NCI-H1694 (cell line): ENCODE measurements around the gene EBLN2.

Source experiments
- DNase-seq: peaks from one replicate; lab custom pipeline; 2025; lab: John Stamatoyannopoulos, UW

The EBLN2 gene

DNA sequence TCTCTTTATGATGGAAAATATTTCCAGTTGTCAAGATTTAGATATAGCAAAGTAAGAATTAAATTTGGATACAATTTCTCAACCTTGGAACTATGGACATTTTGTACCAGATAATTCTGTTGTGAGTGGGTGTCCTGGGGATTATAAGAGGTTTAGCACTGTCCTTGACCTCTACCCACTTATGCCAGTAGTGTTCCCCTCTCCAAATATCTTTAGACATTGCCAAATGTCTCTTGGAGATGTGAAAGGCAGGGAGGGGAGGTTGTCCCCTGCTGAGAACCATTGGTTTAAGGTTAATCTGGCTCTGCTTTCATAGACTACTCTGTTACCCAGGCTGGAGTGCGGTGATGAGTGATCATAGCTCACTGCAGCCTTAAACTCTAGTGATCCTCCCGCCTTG lies at the start of gene EBLN2:
EBLN2 (plus strand) TSS at position 244 of the 400 bp plus-strand sequence. CDS start 423 bp downstream, outside the sequence.
- DNase-seq, result no peak

DNA sequence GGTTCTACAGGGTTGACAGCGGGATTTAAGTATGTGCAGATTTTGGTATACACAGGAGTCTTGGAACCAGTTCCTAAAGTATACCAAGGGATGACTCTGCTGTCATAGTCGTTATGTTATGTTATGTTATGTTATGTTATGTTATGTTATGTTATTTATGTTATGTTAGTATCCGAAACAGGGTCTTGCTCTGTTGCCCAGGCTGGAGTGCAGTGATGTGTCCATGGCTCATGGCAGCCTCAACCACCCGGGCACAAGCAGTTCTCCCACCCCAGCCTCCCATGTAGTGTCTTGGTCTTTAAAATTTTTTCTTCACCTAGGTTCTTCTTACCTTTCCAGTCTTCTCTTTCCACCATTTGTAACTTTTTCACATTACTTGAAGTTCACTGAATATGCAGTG lies 43.2 kb upstream of the EBLN2 start:
- DNase-seq, result no peak

DNA sequence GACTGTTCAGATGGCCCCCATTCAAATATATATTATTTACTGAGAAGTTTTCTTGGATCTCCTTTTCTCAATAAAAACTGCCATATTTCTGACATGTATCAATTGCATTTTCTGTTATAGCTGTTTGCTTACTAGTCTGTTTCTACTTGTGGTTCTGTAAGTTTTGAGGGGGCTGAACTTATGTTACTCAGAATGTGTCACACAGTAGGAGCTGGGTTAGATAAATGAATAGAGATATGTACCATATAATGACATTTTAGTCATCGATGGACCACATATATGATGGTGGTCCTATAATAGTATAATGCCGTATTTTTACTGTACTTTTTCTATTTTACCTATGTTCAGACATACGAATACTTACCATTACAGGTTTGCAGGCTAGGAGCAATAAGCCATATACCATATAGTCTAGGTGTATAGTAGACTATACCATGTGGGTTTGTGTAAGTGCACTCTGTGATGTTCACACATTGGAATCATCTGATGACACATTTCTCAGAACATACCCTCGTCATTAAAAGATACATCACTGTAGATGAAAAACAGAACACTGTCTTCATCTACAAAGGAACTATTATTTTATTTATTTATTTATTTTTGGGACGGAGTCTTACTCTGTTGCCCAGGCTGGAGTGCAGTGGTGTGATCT lies 42.5 kb upstream of the EBLN2 start:
- DNase-seq, result no peak

DNA sequence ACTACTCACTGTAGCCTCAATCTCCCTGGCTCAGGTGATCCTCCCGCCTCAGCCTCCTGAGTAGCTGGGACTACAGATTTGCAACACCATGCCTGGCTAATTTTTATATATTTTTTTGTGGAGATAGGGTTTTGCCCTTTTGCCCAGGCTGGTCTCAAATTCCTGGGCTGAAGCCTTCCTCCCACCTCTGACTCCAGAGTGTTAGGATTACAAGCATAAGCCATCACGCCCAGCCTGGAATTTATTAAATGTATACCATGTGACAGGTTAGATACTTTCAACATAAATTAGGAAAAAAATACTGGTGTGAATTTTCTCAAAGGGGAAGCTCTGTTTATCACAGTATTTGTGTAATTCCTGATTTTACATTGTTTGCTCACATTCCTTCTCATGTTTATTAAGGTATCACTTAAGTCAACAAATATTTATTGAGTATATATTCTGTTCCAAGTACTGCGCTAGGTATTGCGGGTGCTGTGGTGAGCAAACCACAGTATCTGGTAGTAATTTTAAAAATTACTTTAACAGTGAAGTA lies 40.1 kb upstream of the EBLN2 start:
- no peak for DNase-seq

DNA sequence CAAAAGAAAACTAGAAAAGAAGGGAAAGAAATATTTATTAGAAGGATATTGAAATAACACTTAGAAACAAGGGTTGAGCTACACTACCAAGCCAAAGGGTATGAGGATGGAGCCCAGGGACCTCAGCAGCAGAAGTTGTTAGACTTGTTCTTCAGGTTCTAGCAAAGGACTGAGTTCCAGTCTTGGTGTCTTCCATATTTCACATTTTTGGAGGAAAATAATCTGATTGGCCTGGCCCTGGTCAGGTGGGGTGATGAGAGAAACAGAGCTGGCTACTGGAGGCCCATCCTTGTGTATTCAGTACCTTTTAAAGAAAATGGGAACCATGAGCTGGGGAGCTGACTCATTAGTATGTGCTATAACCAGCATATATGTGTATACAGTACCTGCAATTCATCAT lies 36.6 kb upstream of the EBLN2 start:
- no peak for DNase-seq

DNA sequence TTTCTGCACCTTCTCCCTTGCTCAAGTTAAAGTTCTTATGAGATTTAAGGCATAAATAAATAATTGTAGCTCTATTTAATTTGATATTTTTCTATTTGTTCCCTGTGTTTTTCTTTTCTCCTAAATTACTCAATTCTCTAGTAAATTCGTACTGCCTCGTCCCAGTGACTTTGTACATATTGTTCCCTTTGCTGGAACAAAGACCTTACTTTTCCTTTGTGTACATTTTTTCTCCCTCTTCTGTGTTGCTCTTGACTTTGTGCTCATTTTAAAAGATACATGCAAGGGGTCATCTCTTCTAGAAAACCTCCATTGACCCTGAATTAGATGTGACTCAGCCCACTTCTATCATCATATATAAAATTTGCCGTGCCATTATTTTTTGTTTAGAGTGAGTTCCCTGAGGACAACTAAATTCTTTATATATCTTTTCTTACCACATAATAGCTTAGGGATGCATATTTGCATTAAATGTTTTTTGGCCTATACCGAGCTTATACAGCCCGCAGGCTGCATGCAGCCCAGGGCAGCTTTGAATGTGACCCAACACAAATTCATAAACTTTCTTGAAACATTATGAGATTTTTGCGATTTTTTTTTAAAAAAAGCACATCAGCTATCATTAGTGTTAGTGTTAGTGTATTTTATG lies 35.2 kb upstream of the EBLN2 start:
- no peak for DNase-seq

DNA sequence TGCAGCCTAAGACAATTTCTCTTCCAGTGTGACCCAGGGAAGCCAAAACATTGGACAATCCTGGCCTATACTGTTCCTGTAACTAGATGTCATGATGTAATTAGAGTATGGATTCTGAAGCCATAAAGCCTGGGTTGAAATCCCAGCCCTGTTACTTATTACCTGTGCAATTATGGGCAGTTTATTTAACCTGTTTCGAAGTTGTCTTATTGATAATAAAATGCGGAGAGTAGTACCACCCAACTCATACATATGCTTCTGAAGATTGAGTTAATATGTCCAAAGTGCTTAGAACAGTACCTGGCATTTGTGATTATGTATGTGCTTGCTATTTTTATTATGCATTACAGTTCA lies 34.7 kb upstream of the EBLN2 start:
- DNase-seq, result no peak

DNA sequence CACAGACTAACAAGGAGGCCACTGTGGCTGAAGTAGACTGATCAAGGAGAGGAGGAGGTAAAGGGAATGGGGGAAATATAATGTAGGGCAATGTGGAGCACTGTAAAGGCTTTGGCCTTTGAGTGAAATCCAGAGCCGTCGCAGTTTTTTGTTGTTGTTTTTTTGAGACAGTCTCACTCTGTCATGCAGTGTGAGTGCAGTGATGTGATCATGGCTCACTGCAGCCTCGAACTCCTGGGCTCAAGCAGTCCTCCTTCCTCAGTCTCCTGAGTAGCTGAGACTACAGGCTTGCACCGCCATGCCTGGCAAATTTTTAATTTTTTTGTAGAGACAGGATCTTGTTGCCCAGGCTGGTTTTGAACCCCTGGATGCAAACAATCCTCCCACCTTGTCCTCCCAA lies 32.7 kb upstream of the EBLN2 start:
- DNase-seq, result no peak

DNA sequence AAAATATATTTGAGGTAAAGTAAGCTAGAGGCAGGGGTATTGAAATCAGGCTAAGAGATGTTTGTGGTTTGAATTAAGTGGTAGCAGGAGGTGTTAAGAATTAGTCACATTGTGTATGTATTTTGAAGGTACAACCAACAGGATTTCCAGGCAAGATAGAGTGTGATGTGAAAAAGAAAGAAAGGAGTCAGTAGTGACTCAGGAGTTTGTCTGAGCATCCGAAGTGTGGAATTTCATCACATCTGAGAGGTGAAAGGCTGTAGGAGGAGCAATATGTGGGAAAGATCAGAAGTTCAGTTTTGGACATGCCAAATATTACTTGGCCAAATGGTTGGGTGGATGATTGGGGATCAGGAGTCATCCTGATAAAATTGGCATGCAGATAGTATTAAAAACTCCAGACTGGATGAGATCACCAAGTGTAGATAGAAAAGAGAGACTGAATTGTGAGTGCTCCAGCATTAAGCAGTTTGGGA lies 32.1 kb upstream of the EBLN2 start:
- no peak for DNase-seq

DNA sequence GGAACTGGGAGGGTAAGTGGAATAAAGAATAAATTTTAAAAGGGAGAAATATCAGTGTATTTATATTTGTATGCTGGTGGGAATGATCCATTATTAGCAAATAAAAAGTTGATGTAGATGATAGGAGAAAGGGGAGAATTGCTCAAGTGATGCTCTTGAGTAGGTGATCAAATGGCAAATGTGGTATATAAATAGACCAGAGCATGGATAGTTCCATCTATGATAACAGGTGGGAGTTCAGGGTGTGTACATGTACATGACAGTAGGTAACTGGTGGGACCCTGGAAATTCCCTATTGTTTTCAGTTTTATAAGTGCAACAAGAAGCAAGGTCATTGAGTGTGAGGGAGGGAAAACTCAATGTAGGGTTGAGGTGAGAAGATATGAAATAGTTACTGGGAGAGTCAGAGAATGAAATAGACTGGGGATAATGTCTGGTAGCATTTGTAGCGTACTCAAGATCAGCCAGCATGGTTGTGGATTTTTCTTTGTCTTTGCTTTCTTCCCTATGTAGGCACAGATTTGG lies 31.3 kb upstream of the EBLN2 start:
- no peak for DNase-seq

DNA sequence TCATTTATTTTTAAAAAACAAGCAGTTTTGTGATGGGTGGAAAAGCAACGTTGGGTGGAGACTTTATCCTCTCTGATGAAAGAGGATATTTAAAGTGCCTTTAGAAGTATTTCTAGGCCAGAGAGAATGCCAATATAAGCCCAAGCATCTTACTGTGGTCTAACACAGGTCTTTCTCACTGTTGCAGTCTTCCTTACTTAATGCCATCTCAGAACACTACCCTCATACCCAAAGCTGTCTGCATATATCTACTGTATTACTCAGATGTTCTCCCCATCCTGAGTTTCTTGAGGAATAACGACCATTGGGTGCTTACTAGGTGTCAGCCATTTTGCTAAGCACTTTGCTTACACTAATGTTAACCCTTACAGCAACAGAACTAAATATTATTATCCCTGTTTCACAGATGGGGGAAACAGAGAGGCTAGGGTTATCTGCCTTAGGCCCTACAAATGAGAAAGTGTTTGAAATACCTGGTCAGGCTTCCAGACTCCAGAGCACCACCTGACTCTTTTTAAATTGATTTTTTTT lies 29.8 kb upstream of the EBLN2 start:
- DNase-seq, result no peak

DNA sequence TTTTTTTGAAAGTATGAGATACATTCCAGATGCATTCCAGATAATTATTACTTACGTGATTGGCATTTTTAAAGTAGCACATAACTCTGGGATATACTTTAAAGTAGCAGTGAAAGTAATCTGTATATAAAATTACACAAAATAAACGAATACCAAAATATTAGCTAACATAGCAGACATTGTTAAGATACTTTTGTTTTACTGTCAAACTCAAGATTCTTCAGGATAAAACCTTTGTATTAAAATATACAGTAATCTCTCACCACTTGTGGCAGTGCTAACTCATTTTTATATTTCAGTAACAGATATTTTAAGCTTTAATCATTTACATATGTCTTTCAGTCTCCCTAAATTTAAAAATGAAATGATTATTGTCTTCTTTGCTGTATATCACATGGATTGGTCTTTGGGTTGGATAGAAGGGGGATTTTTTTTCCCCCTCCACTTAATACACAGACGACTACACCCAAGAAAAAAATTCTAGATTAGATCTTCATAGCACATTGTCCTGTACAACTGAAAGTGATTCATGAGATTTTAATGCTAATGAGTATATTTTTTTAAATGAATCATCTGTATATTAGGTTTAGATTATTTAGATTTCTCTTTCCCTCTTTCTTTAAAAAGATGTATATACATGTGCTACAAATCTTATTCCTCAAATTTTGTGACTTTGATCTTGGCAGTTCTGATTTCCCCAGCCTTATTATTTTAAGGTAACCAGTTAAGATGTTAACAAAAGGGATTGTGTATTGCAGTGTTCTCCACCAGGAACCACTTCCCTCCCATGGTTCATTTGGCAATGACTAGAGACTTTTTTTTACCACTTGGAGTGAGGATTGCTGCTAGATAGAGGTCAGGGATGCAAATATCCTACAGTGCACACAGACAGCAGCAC lies 24.5 kb upstream of the EBLN2 start:
- no peak for DNase-seq

DNA sequence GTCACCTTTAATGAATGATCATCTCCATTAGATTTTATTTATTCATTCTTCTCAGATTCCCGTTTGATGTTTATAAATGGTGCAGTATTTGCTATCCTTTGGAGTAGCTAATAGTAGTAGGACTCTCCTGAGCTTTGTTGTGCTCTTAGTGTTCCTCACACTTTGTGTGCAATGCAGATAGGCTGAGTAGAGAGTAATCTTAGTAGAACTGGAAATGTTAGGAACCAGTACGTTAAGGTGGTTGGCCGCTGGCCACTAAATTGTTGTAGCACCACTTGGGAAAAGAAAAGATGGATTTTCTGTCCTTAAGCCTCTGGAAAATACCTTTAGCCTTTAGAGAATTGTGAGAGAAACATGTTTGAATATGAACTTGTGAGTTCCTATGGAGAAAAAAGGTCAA lies 19.9 kb upstream of the EBLN2 start:
- no peak for DNase-seq

DNA sequence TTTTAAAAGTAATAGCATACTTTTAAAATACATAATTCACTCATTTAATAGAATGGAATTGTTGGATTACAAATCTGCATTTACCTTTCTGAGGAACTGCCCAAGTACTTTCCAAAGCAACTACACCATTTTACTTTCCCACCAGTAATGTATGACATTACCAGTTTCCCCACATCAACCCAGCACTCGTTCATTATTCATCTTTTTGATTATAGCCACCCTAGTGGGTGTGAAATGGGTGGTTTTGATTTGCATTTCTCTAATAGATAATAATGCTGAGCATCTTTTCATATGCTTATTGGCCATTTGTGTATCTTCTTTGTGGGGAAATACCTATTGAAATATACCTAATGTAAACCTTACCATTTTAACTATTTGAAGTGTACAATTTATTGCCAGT lies 18.0 kb upstream of the EBLN2 start:
- DNase-seq, result no peak

DNA sequence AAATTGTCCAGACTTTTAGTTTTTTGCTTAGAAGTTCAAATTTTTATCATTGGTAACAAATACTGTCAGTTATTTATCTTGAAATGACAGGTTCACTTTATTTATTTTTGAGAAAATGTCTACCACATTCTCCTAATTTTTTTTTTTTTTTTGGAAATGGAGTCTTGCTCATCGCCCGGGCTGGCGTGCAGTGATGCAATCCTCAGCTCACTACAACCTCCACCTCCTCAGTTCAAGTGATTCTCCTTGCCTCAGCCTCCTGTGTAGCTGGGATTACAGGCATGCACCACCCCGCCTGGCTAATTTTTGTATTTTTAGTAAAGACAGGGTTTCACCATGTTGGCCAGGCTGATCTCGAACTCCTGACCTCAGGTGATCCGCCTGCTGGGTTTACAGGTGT lies 16.1 kb upstream of the EBLN2 start:
- DNase-seq, result no peak

DNA sequence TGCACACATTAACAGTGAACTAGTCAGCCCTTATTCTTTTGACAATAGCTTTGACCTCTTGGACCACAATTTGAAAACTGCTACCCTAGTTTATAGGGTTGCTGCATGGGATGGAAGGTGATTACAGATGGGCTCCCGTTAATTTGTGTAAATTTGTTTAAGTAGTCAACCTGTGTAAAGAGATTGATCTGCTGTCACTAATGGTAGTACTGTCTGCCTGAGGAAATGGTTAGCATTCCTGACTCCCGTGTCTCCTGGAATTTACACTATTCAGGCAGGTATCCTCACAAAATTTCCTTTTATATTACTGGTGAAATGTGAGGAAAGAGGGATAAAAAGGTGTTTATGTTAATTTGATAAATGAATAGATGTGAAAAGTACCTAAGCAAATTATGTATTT lies 15.3 kb upstream of the EBLN2 start:
- DNase-seq, result no peak

DNA sequence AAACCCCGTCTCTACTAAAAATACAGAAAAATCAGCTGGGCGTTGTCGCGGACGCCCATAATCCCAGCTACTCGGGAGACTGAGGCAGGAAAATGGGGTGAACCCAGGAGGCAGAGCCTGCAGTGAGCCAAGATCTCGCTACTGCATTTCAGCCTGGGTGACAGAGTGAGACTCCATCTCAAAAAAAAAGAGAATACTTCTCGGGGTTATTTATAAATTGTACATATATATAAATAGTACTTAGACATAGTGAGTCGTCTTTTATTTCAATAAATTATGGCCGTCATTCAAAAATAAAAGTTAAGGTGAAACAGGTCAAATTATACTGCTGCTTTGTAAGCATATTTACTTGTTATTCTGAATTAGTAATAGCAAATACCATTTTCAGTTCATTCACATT lies 12.1 kb upstream of the EBLN2 start:
- no peak for DNase-seq

DNA sequence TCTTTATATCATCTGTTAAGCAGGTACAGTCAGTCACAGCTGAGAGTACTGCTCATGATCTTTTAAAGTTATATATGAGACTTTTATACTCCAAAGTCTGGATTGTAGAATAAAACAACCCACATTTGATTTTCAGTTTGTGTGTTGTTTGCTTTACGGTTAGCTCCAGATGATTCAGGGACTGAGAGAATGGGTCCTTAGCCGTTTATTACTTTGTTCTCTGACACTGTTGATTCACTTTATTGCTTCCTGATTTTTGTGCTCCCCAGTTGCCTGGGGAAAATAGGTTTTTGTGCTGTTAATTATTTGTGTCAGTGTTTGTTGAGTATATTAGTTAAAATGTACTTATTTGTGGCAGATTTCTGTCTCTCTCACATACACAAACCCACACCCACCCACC lies 8.6 kb upstream of the EBLN2 start:
- DNase-seq, result no peak

DNA sequence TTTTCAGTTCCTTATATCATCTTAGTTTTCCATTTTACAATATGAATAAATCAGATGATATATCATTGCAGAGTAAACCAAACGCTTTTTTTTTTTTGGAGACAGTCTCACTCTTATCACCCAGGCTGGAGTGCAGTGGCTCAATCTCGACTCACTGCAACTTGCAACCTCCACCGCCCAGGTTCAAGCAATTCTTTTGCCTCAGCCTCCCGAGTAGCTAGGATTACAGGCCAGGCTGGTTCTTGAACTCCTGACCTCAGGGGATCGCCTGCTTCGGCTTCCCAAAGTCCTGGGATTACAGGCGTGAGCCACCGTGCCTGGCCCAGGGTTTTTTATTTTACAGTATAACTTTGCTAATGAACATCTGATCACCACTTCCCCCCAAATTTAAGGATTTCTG lies 5.9 kb upstream of the EBLN2 start:
- no peak for DNase-seq

DNA sequence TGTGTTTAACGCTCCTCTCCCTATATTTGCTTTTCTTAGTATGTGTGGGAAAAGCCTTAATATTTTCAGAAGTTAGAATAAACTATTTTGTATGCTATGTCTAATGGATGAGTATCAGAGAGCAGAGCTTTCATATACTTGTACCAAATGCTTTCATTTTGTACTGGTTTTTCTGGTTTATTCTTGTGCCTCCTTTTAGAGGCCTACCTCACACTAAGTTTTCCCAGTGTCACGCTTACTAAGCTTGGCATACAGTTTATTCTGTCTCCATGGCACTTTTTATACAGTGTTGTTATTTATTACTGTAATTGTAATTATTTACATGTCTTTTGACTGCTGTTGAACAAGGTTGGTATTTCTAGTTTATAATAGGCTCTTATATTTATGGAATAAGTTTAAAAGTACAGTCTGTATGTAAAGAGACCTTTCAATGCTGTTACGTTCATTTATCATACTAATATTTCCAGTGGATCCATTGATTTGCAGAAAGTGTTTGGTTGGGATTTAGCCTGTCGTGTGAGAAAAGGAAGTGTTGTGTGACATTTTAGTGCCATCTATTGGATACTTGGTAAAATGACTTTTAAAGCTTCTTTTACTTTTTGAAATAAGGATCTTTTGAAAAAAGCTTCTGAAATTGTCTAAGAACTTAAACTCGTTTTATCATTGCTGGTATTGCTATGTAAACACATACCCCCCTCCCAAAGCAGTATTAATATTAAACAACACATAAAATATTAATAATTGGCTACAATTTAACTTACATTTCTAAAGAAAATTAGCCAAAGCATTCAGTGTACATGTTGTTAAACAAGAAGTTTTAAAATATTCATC lies 5.2 kb upstream of the EBLN2 start:
- no peak for DNase-seq

DNA sequence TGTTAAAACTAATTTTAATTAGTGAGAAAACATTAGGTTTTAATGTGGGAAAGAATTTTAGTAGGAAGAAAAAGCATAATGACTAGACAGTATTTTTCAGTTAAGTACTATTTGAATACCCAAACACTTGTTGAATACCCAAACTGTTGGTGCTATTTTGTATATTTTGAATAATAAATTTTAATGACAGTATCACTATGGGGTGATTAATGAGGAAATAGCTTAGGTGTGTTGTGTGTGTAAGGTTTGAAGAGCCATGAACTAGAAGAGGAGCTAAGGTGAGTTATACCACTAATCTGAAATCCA lies 4.7 kb upstream of the EBLN2 start:
- no peak for DNase-seq

DNA sequence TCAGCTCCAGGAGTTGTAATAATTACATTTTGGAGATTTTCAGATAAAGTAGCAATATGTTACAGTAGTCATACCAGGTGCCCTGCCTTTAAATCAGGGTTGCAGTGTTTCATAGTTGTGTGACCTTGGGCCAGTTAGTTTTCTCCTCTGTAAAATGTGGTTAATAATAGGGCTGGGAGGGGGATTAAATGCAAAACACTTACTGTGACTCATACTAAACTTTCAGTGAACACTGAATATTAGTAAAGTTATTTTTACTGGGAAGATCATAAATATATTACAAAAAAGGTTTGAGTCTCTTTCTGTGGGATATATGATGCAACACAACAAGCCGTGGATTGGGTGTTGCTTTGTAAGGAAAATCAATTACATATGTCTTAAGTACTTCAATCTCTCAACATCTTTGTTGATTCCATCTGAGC lies 1.1 kb upstream of the EBLN2 start:
- DNase-seq, result no peak
